HG03460 (cell line): ENCODE measurements around the gene NUF2.
"Not testable (repeated sequence)": the region's sequence is repeated elsewhere in the genome, so short reads cannot be mapped to it uniquely, and the experiment has no call there.

Experiments used
- ATAC-seq: cut with Tn5 transposase; IDR thresholded peaks from one replicate; pipeline ENCODE4 v1.9.1; 2021; ENCODE audit not compliant: unreplicated experiment

Gene NUF2

DNA sequence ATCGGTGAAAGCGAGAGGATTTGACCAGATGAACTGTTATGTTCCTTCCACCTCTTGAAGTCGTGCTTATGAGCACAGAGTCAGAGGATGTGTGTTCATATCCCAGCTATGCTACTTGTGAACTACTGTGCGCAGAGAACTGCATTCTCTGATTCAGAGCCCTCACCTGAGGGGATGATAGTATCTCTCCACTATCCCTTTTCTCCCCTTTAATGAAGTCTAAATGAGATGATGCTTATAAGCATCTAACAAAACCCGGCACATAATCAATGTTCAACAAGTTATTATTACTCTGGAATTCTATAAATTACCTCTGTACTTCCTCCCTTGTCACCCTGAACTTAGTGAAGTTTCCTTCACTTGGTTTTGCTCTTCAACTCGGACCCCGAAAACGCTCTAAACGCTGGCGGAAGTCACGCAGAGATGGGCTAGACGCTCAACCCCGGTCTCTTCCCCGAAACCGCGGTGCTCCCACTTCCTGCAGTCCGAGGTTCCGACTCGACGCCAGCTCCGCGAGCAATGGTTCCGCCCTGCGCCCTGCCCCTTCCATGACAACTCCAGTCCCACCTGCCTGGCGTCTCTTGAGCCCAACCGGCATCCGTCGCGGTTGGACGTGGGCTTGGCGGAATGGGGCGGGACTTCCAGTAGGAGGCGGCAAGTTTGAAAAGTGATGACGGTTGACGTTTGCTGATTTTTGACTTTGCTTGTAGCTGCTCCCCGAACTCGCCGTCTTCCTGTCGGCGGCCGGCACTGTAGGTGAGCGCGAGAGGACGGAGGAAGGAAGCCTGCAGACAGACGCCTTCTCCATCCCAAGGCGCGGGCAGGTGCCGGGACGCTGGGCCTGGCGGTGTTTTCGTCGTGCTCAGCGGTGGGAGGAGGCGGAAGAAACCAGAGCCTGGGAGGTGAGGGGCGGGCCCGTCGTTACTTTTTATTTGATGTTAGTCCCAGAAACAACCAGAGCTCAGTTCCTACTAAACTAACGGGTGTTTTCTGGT is at the start of gene NUF2:
NUF2 (plus strand) TSS at position 644 of the 995 bp plus-strand sequence. CDS start 4,098 bp downstream, outside the sequence.
- peak; percentile 94 for ATAC-seq

DNA sequence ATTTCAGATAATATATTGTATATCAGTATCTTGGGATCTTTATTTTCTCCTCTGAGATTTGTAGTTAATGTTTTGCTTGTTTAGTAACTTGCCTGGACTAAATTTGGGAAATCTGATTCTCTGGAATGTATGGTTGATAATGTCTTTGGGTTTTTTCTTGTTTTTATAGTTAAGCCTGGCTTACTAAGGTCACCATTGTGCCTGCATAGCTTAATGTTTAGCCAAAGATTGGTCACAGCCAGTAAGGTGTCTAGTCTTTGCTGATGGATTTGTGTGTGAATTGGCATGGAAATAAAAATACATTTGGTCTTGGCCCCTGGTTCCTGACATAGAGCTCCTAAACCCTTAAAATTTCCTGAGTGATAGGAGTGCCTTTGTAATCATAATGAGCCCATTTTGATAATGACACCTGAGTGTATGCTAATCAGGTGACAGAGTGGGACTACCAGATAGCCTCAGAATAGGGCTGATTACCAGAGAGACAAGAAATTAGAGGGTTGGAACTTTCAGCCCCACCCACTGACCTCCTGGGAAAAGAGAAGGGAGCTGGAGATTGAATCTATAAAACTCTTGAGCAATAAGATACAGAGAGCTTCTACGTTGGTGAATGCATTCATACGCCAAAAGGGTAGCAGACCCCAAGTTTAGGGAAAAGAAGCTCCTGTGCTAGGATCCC is 47.9 kb upstream of the NUF2 start:
- ATAC-seq, result no peak

GRCh38 chr1:163275222-163275621 is 46.5 kb upstream of the NUF2 start:
- no peak for ATAC-seq

GRCh38 chr1:163278602-163279001 is 43.2 kb upstream of the NUF2 start:
- no peak for ATAC-seq

DNA sequence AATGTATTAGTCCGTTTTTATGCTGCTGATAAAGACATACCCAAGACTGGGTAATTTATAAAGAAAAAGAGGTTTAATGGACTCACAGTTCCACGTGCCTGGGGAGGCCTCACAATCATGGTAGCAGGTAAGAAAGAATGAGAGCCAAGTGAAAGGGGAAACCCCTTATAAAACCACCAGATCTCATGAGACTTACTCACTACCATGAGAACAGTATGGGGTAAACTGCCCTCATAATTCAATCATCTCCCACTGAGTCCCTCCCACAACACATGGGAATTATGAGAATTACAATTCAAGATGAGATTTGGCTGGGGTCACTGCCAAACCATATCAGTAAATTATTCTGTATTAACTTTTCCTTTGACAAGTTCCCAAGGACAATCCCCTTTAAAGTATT is 36.9 kb upstream of the NUF2 start:
- ATAC-seq, result not testable (repeated sequence)

DNA sequence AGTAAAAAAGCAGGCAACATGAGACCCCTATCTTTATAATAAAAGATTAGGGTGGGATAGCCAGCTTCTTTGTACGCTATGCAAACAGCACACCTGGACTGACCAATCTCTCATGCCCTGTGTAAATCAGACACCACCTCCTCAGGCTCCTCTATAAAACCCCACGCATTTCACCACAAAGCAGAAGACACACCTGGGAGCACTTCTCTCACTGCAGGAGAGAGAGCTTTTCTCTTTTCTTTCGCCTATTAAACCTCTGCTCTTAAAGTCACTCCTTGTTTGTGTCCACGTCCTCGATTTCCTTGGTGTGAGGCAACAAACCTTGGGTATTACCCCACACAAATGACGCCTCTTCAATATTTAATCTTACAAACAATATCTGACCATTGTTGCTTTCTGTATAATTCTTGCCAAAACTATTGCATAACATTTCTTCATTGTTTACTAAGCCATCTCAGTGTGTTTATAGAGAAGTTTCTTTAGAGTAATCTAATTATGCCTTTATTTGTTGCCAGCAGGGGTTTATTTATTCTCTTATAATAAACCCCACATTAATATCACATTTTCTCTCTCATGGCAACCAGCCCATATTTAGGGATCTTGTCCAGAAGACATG is 31.6 kb upstream of the NUF2 start:
- no peak for ATAC-seq

DNA sequence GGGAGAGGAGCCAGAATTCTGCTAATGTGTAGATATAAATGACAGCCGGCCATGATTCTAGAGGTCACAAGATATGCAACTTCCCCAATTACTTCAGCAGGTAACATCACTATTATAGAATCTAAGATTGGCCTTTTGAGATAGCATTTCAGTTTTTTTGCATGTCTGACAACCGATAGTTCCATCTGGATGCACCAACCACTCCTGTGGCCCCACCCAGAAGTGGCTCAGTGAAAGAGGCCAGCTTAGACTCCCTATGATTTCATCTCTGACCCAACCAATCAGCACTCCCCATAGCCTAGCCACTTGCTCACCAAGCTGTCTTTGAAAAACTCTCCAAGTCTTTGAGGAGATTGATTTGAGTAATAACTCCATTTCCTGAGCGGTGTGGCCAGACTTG is 30.3 kb upstream of the NUF2 start:
- no peak for ATAC-seq

GRCh38 chr1:163292153-163292552 is 29.6 kb upstream of the NUF2 start:
- not testable (repeated sequence) for ATAC-seq

GRCh38 chr1:163293497-163293896 is 28.3 kb upstream of the NUF2 start:
- ATAC-seq, result not testable (repeated sequence)

DNA sequence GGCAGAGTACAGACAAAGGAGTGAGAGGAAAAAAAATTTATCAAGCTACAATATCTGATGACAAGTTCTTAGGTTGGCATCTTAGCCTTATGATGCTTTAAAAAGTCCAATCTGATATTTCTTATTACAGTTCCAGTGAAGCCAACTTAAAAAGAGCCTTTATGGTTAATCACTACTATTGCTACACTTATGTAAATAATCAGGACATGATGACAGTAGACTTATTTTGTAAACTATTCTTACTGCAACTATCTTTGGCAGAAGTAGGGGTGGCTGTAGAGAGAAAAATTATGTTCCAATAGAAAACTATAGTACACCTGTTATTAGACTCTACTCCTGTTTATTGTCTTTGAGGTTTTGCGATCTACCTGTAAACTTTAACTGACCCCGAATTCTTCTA is 25.8 kb upstream of the NUF2 start:
- ATAC-seq, result no peak

GRCh38 chr1:163296504-163297263 is 25.1 kb upstream of the NUF2 start:
- ATAC-seq, result no peak

DNA sequence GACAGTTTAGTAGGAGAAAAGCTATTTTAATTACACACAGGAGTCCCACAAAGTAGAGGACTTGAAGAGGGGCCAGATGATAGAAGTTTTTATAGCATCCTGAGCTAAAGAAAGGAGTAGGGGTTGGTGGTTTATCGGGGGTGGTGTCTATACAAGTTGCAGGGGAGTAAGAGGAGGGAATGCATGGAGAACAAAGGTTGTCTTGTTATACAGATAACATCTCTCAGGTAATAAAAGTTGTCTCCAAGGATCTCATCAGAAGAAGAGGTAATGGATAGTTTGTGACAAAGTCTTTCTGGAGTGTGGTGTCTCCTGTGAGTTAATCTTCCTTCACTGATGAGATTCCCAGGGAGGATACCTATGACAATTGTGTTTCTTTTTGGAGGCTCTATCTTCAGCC is 23.4 kb upstream of the NUF2 start:
- no peak for ATAC-seq

DNA sequence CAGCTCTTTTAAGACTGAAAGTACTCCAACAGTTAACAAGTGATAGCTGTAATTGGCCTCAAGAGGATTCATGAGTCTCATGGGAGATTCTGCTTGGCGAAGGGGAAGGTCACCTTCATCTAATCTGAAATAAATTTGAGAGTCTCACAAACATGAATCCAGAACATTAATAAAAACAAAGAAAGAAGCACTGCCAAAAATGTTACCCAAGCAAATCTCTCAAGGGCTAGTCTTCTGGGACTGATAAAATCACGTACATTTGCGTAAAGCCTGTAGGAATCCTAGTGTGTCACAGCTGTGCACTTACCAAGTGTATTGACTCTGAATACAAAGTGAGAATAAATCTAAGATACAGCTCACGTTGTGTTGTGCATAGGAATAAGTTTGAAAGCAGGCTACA is 21.2 kb upstream of the NUF2 start:
- no peak for ATAC-seq

- no peak for ATAC-seq
Measured at GRCh38 chr1:163303561-163303960, 18.2 kb upstream of the NUF2 start.

DNA sequence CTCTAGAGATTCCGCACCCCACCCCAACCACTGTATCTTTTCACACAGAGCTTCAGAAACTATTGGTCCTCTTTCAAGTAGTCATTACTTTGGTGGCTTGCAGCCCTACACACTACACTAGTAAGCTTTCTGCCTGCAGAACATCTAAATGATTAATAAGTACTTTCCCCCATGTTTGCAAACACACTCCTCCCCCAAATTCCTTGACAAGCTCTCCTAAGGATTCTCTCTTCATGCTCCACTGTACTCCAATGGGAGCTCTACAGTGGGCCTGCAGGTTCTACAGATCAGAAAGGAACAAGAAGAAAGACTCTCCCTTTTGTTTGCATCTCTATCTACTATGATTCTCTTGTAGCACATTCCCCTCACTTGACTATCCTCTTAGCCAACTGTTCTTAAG is 16.3 kb upstream of the NUF2 start:
- no peak for ATAC-seq

DNA sequence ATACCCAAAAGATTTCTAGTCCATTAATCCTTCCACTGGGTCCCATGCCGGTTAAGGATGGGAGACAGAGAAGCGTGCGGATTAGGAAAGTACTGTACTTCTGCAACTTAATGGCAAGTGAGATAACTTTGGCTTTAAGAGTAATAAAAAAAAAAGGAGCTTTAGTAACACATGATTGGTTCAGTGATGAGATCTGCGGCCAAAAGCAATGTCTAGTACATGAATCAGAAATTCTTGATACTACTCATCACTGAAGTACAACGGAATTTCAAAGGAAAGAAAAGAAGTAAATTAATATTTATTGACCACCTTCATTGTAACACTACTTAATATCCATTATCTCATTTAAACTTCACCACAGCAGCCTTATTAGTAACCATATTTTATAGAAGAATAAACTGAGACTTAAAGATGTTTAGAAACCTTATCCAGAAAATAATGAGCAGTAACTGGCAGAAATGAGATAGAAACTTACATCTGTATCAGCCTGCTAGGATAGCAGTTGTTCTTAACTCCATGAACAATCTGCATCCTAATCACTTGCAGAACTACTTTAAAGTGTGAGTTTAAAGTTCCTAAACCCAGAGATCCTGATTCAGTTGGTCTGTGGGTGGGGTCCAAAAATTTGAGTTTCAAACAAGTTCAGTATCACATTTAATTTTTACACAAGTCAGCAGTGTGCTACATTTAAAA is 14.1 kb upstream of the NUF2 start:
- no peak for ATAC-seq

- ATAC-seq, result no peak
Measured at GRCh38 chr1:163308811-163309210, 12.9 kb upstream of the NUF2 start.

- no peak for ATAC-seq
Measured at GRCh38 chr1:163315773-163316374, 5.9 kb upstream of the NUF2 start.

- ATAC-seq, result no peak
Measured at GRCh38 chr1:163320891-163321290, 863 bp upstream of the NUF2 start.

DNA sequence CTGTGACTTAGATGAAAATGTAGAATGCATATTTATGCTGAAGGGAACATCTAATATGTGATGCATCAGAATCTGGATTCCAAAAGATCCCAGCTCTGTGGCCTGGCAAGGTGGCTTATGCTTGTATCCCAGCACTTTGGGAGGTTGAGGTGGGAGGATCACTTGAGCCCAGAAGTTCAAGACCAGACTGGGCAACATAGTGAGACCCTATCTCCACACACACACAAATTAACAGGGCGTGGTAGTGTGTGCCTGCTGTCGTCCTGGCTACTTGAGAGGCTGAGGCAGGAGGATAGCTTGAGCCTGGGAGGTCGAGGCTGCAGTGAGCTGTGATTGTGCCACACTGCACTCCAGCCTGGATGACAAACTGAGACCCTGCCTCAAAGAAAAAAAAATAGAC is 1.6 kb downstream of the NUF2 start:
- ATAC-seq, result not testable (repeated sequence)
